ENCODE data around the gene TNFAIP8L1.

TNFAIP8L1 gene

GRCh38 chr19:4664642-4665041 is 25.3 kb downstream of the TNFAIP8L1 start:
- DNase-seq (ENCODE audit: insufficient read length, low spot score): no peak
- no peak for TF ChIP-seq CTCF (IDR thresholded peaks at IDR 0.05; ENCODE audit: insufficient read depth, missing control alignments)
- FAIRE-seq: no peak

GRCh38 chr19:4669723-4670480 is 30.6 kb downstream of the TNFAIP8L1 start, which contains the start of gene MYDGF:
Gene MYDGF (minus strand): TSS chr19:4670342. CDS start chr19:4670334, 8 bp downstream.
- DNase-seq (ENCODE audit: insufficient read length, low spot score): peak; percentile 99
- no peak for FAIRE-seq
- TF ChIP-seq CTCF (IDR thresholded peaks at IDR 0.05; ENCODE audit: insufficient read depth, missing control alignments): no peak

- no peak for DNase-seq (ENCODE audit: insufficient read length, low spot score)
- TF ChIP-seq CTCF (IDR thresholded peaks at IDR 0.05; ENCODE audit: insufficient read depth, missing control alignments): no peak
- peak; percentile 44 for FAIRE-seq
These were observed 32.0 kb downstream of the TNFAIP8L1 start for GRCh38 chr19:4671185-4671851.

- DNase-seq (ENCODE audit: insufficient read length, low spot score) (no peak), FAIRE-seq (no peak)
- TF ChIP-seq CTCF (IDR thresholded peaks at IDR 0.05; ENCODE audit: insufficient read depth, missing control alignments): no peak
These were observed 33.9 kb downstream of the TNFAIP8L1 start for GRCh38 chr19:4673216-4673615.

GRCh38 chr19:4673726-4674125 is 34.4 kb downstream of the TNFAIP8L1 start:
- TF ChIP-seq CTCF (IDR thresholded peaks at IDR 0.05; ENCODE audit: insufficient read depth, missing control alignments): no peak
- FAIRE-seq: no peak
- DNase-seq (ENCODE audit: insufficient read length, low spot score): no peak

- TF ChIP-seq CTCF (IDR thresholded peaks at IDR 0.05; ENCODE audit: insufficient read depth, missing control alignments): no peak
- FAIRE-seq (no peak), DNase-seq (ENCODE audit: insufficient read length, low spot score) (no peak)
These were observed 36.0 kb downstream of the TNFAIP8L1 start for GRCh38 chr19:4675346-4675745.
